Loucy (cell line): ENCODE data around the gene ADGRD1.

ENCODE experiments used
- H2AFZ ChIP-seq: fragments of 200-600 bp; sonication (generic); 2 replicates; pipeline ENCODE4 v1.6.0; 2016; ENCODE audit warnings: antibody characterized with exemption, mild to moderate bottlenecking, low read length, moderate library complexity
- H3F3A ChIP-seq: fragments of 200-600 bp; 2 replicates; pipeline ENCODE4 v1.6.0; 2016; ENCODE audit warnings: antibody characterized with exemption, low read depth, mild to moderate bottlenecking
- H3K27me3 ChIP-seq: fragments of 200-600 bp; sonication (generic); 2 replicates; pipeline ENCODE4 v1.6.1; 2014; ENCODE audit warnings: low read length, mild to moderate bottlenecking; ENCODE audit not compliant: insufficient read depth, poor library complexity, severe bottlenecking
- H3K36me3 ChIP-seq: fragments of 200-600 bp; sonication (generic); 2 replicates; pipeline ENCODE4 v1.6.1; 2016; ENCODE audit warnings: low read length; ENCODE audit not compliant: insufficient read depth
- H3K4me1 ChIP-seq: fragments of 200-600 bp; sonication (generic); 2 replicates; pipeline ENCODE4 v1.5.1; 2014; ENCODE audit warnings: low read length, mild to moderate bottlenecking; ENCODE audit not compliant: insufficient read depth, poor library complexity, severe bottlenecking
- H3K4me2 ChIP-seq: fragments of 200-600 bp; sonication (generic); 2 replicates; pipeline ENCODE4 v1.6.0; 2014; ENCODE audit warnings: antibody characterized with exemption, low read length, low read depth, mild to moderate bottlenecking; ENCODE audit not compliant: poor library complexity, severe bottlenecking
- H3K4me3 ChIP-seq: fragments of 200-600 bp; sonication (generic); 2 replicates; pipeline ENCODE4 v1.5.1; 2014; ENCODE audit warnings: low read length, mild to moderate bottlenecking, mixed read lengths; ENCODE audit not compliant: poor library complexity, severe bottlenecking
- H3K79me2 ChIP-seq: fragments of 200-600 bp; sonication (generic); 2 replicates; pipeline ENCODE4 v1.6.1; 2014; ENCODE audit warnings: low read length; ENCODE audit not compliant: insufficient read depth
- H3K9ac ChIP-seq: fragments of 200-600 bp; sonication (generic); 2 replicates; pipeline ENCODE4 v1.6.0; 2014; ENCODE audit warnings: mild to moderate bottlenecking, low read depth, low read length, moderate library complexity; ENCODE audit not compliant: poor library complexity, severe bottlenecking
- H3K9me2 ChIP-seq: fragments of 200-600 bp; sonication (generic); replicated peaks from 2 replicates; pipeline ENCODE4 v1.6.1; 2016; ENCODE audit warnings: low read depth, low read length, mixed read lengths
- H3K9me3 ChIP-seq: fragments of 200-600 bp; sonication (generic); 2 replicates; pipeline ENCODE4 v1.6.1; 2014; ENCODE audit warnings: mild to moderate bottlenecking, antibody characterized with exemption, low read length, low read depth; ENCODE audit not compliant: insufficient read depth
- H4K20me1 ChIP-seq: fragments of 200-600 bp; sonication (generic); 2 replicates; pipeline ENCODE4 v1.6.0; 2014; ENCODE audit warnings: antibody characterized with exemption, low read length, mild to moderate bottlenecking; ENCODE audit not compliant: insufficient read depth, poor library complexity, severe bottlenecking
- CTCF ChIP-seq: fragments of 200-600 bp; sonication (generic); conservative IDR thresholded peaks from 2 replicates; pipeline ENCODE4 v1.5.1; 2014; ENCODE audit warnings: mild to moderate bottlenecking, antibody characterized with exemption, low read length
- EZH2phosphoT487 ChIP-seq: fragments of 200-600 bp; IDR thresholded peaks from 2 replicates; pipeline ENCODE4 v1.6.1; 2018; ENCODE audit warnings: antibody characterized with exemption, mild to moderate bottlenecking, moderate library complexity, borderline replicate concordance

Gene ADGRD1

GRCh38 chr12:131024721-131025120, 71.0 kb downstream of the ADGRD1 start:
- Histone ChIP-seq H3K9ac (no peak overlapping the region), H3K4me1 (no peaks in the 10 kb centered on the region), H3K4me3 (no peak overlapping the region), H4K20me1 (no peaks in the 10 kb centered on the region), H3K79me2 (no peaks in the 10 kb centered on the region), H3K9me2 (no peaks in the 10 kb centered on the region), H3K27me3 (no peaks in the 10 kb centered on the region), H3K9me3 (no peaks in the 10 kb centered on the region), H3K4me2 (no peak overlapping the region), H2AFZ (no peak overlapping the region), H3K36me3 (no peaks in the 10 kb centered on the region), H3F3A (no peaks in the 10 kb centered on the region)
- TF ChIP-seq EZH2phosphoT487 (no peak), CTCF (no peak)

GRCh38 chr12:131025234-131025633, 71.5 kb downstream of the ADGRD1 start:
- Histone ChIP-seq H3K9me2 (no peaks in the 10 kb centered on the region), H3K9ac (no peak overlapping the region), H3K4me3 (no peak overlapping the region), H3F3A (no peaks in the 10 kb centered on the region), H3K4me2 (no peak overlapping the region), H3K9me3 (no peaks in the 10 kb centered on the region), H2AFZ (no peak overlapping the region), H4K20me1 (no peaks in the 10 kb centered on the region), H3K4me1 (no peaks in the 10 kb centered on the region), H3K27me3 (no peaks in the 10 kb centered on the region), H3K36me3 (no peaks in the 10 kb centered on the region), H3K79me2 (no peaks in the 10 kb centered on the region)
- TF ChIP-seq CTCF (no peak), EZH2phosphoT487 (no peak)

- Histone ChIP-seq H3F3A (no peaks in the 10 kb centered on the region), H3K27me3 (no peaks in the 10 kb centered on the region), H3K9ac (no peak overlapping the region), H2AFZ (no peak overlapping the region), H3K79me2 (no peaks in the 10 kb centered on the region), H3K9me2 (no peaks in the 10 kb centered on the region), H3K4me1 (no peaks in the 10 kb centered on the region), H4K20me1 (no peaks in the 10 kb centered on the region), H3K9me3 (no peaks in the 10 kb centered on the region), H3K4me2 (no peak overlapping the region), H3K36me3 (no peaks in the 10 kb centered on the region), H3K4me3 (no peak overlapping the region)
- TF ChIP-seq CTCF (no peak), EZH2phosphoT487 (no peak)
Observed at GRCh38 chr12:131025939-131026702, 72.4 kb downstream of the ADGRD1 start.
